IPS-NIHi7 (cell line): ENCODE results near the gene CDK6.

Source experiments
- DNase-seq: peaks from one replicate; pipeline ENCODE4 v3.0.0; 2012; ENCODE audit warnings: mixed read lengths; ENCODE audit errors: extremely low spot score

The CDK6 gene

DNA sequence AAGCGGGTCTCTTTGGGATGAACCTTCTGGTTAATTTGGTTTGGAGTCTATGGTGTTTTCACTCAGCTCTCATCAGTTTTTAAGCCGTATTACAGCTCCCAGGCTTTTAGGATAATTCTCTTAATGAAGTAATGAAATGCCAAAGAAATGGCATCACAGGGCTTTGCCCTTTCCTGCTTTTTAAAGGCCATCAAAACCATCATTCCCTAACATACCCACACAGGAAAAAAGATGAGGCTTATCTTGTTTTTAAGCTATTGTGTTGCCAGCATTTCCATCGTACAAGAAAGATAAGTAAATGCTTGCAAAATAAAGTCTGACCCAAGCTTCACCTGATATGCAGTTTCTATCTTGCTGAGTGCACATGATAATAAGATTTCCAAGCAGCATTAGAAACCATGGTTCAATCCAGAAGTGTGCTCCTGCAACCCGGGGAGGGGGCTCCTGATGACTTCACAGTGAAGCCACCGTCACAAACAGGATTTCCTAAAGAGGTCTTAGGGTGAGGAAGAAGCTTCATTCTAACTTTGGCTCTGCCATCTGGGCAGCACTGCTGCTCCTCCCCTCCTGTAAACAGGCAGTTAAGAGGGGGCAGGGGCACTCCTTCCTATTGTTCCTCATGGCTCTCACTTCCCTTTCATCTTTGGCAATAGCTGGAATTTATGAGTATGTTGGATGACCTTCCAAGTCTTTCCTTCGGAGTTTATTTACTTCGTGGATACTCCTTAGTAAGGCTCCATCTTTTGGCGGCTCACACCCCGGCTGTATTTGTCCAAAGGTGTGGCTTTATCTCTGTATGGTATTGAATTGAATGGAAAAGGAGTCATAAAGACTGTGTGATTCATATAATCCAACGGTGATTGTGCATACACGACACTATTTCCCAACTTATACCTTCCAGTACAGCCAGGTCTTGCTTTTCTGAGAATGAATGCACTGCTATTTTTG lies 191.0 kb downstream of the CDK6 start:
- no peak for DNase-seq

DNA sequence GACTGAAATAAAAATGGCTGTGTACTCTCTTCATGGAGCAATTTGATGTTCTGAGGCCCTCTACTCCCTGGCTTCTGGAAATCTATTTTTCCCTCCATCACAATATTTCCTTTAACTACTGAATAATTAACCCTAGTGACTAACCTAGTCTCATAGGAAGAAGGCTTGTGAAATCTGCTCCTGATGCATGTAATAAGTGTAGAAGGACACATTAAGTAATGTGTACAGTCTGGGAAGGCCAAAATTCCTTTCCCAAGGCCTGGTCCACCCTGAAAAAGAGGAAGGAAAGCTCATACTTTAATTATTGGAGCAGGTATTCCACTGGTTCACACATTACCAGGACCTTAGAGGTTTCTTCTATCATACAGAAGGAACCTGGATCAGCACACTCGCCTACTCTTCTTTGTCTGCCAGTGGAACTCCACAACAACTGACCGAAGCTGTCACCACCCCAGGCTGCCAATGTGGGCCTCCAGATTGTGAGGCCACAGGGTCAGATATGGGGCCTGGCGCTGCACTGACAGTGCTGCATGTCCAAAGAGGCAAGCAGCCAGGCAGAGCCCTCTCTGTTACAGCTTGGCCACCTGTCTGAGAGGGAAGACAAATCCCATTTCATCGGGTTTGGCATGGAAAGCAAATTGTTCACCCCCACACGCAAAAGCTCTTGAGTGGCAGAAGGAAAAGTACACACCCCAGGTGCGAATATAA lies 191.8 kb downstream of the CDK6 start:
- no peak for DNase-seq

DNA sequence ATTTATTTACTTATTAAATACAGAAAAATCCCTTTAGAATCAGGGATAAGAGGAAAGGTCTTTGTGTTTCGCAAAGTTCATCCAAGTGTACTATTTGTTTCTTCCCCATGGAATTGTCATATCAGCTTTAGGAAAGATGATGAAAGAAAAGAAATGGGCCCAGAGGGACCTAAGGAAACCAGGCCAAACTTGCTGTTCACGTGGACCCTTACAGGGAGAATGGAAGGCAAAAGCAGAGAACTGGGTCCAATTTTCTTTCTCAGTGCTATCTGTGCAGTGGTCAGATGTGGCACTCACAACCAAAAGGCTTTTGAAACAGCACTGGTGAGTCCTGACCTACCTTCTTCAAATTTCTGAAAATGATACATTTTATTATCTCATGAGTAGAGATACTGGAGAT lies 192.6 kb downstream of the CDK6 start:
- no peak for DNase-seq

DNA sequence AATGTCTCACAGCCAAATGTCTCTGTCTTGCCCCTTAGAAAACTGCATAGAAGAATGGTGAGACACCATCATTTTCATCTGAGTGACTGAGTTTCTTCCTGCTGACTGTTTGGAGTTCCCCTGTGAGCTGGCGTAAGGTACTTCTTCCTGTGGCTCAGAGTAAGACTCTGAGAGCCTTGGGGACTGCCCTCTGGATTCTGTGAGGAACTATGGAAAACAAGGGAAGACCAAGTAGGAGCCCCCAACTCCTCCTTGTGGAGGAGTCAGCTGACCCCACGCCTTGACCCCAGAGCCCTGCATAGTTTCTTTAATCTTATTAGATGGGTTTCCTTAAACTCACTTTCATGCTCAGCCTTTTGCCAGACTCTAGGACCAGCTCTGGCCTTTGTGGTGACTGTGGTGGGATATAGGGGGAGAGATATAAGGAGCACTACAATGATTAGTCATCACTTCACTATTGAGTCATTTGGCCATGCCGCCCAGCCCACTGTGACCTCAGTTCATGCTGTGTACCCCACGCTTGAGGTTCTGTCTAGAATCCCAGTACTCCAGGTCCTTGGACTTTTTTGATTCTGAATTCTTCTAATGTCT lies 194.4 kb downstream of the CDK6 start:
- no peak for DNase-seq

DNA sequence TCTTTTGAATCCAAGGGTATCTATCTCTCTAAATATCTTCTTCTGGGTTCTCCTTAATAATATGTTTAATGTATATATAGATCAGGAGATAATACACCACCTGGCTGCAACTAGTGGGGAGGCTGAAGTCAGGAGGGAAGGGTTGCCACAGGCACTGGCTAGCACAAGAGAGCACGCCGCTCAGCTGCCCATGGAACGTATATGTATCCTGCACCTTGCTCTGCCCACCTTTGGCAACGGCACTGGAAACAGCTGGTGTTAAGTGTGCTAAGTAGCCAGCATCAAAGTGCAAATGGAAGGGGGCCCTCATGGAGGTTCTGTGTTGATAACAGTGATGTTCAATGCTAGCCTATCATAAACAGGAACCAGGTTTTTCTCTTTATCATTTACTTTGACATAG lies 196.4 kb downstream of the CDK6 start:
- DNase-seq, result no peak

DNA sequence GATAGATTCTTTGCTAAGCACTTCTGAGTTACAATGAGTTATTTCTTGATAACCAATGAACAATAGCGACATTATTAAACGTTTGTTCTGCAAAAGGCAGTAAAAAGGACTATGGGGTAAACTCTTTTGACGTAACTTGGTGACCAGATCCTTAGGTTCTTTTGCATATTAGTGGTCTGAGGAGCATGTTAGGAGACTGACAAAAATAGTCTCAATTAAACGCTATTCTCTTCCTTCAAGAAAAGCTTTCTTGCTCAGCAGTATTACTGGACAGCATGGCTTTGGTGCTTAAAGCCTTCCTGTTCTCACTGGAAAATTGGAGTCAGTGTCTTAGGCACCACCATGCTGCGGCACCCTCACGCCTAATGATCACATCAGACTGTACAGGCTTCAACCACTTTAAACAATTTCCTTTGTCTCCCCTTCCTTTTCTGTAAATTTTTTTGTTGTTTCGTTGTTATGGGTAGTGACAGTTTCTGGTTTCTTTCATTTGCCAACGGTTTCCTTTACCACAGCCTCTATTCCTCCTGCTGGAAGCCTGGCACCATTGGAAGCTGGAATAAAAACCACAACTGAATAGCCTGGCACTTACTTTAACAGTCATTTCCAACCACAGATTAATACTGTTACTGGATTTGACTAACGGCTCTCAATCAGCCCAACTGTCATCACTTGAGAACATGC lies 197.0 kb downstream of the CDK6 start:
- DNase-seq, result no peak

DNA sequence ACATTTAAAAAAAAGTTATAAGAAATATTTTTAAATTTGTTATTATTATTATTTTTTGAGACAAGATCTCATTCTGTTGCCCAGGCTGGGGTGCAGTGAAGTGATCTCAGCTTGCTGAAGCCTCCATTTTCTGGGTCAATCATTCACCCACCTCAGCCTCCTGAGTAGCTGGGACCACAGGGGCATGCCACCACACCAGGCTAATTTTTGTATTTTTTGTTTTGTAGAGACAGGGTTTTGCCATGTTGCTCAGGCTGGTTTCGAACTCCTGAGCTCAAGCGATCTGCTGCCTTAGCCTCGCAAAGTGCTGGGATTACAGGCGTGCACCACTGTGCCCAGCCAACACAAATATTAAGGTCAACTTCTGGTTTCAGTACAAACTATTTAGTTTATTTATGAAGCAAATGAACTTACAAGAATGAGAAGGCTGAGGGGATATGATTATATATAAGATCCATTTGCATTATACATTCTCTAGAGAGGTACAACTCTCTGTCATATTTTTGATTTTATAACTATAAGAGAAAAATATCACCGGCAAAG lies 200.3 kb downstream of the CDK6 start:
- no peak for DNase-seq

DNA sequence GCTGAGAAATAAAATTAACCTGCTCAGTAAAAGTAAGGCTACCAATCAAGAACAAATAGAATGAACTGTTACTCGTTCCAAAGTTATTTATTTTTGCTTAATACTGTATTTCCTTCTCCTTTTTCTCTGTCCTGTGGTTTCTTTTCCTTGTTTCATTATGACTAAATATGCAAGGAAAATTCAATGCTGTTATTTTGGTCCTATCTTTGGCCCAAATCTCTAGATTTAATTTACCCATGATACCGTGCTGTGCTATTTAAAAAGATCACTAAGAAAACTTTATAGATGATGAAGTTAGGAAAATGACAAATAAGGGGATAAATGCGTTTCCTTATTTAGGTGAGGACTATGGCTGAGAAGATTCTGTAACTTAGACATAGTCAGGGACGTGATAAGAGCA lies 200.8 kb downstream of the CDK6 start:
- DNase-seq, result no peak

DNA sequence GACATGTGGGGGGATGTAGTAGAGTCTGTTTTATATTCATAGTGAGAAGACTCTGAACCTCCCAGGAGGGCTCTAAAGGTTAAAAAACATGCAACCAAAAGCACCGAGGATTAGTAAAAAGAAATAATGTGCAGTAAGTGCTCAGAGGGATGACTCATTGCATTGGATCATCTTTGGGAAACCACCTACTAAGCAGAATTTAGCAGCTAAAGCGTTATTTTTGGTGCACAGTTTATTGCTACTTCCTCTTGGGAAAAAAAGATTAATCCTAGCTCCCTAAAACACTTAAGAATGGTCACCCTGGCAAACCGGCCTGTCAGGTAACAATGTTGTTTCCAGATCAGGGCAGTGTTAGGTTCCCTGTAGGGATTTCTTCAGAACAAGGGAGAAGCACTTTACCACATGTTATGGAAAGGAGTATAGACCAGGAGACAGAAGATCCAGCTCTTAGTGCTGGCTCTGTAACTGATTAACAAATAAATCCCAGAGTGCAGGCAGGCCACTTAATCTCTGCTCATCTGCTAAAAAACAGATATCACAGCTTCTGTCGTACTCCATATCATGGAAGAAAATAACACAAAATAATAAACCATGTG lies 201.4 kb downstream of the CDK6 start:
- DNase-seq, result no peak

DNA sequence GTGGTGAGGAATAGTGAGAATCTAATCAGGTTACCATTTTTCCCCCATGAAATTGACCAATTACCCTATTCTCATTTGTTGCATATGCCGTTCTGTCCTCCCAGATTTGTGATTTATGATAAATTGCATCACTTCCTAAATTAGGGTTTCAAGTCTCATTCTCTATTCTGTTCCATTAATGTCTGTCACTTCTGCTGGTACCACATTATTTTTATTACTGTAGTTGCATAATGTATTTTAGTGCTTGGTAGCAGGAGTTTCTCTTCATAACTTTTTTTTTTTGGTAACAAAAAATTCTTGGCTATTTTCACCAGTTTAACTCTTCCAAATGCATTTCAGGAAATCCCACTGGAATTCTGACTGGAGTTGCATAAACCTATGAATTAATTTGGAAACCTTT lies 202.2 kb downstream of the CDK6 start:
- no peak for DNase-seq

DNA sequence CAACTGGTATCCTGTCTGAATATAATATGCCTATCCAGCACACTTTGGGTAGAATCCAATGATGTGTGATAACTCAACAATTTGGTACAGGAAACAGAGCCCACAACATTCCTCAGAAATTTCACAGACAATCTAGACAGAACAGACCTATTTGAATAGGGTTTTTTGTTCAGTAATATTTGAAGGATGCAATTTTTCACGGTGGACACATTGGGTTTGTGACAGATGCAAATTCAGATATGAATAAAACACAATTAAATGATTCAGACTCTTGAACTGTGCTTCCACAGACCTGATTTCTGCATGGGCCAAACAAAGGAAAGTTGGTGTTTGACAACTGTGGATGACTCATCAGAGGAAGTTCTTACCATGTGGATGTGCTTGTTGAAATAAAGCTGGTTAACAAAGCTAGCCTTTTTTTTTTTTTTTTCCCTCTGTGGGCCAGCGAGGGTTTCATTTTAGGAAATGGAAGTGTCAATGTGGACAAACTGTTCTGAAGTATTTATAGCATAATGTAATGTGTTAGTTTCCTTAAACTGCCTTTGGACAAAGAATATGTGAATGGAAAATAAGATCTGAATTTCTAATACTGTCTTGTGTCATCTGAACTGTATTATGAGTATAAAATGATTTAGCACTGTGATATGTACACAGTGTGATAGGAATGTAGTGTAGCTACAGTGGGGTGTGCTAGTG lies 203.0 kb downstream of the CDK6 start:
- no peak for DNase-seq

DNA sequence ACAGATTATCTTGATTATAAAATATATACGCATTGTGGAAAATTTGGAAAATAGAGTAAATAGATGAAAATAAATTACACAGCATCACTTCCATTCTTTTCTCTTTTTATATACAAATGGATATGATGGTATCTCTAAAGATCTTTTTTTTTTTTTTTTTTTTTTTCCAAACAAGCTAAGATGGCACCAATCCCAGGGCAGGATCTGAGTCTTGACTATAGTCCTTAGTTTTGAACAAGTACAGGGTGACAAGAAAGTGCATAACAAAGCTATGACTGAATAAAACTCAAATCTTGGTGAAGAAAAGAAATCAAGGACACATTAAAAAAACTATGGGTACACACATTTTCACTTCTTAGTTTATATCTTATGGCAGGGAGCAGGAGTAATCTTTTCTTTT lies 203.6 kb downstream of the CDK6 start:
- DNase-seq, result no peak

DNA sequence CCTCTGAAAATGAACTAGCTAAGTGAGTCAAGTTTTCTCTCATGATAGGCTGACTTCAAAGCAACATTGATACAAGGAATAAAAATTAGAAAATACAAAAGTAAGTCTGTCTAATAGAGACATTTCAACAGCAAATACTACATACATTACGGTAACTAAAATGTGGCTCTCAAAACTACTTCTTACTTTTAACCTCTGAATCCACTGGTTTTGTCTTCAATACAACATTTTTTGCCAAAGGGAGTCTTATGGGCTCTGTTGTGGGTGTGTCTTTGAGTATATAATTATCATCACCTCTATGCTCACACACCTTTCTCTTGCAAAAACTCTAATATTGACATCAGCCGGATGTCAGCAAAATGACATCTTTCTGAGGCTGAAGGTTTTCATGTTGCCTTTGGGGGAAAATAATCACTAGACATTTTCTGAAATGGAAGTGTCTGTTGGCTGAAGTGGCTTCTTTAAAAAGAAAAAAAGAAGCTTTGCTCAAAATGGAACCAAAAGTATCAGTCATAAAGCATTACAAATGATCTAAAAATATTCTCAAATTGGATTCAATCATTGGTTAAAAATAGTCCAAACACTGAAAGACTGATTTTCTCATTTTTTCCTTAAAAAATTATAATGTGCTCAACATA lies 204.4 kb downstream of the CDK6 start:
- no peak for DNase-seq

DNA sequence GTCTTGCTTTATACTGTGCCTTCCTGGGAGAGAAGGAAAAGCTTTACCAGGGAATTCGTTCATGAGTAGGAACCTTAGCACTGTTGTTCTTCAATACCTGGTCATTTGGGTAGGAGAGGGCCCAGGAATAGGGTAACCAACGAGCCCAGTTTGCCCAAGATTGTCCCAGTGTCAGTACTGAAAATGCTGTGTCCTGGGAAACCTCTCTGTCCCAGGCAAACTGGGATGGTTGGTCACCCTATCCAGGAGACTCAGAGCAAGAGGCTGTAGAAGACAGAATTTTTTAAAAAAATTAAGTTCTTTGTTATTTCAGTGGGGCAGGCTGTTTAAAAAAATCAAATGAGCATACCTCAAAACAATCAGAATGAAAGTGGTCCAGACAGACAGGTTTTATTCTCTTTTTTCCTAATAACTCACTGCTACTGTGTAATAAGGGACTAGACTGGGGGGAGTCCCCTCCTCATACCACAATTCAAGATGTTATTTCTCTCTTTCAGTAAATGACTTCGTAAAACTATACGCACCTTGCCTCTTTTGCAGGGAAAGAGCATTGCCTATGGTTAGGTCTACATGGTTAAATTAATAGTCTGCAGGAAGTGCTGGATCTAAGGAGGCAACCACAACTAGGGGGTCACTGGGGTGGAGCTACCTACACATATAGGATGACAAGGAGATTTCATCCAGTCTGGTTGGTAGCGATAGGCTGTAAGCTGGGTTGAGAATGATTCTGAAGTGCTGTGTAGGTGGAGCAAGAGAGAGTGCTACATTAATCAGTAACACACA lies 205.1 kb downstream of the CDK6 start:
- DNase-seq, result no peak

DNA sequence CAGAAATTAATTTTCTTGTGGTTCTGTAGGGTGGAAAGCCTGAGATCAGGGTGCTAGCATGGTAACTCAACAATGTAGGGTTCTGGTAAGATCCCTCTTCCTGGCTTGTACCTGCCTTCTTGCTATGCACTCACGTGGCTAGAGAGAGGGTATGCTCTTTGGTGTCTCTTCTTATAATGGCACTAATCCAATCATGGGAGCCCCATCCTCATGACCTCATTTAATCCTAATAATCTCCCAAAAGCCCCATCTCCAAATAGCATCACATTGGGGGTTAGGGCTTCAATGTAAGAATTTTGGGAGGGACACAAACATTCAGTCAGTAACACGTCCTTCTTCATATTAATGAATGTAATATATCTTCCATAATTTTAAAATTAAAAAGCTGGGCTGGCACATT lies 206.6 kb downstream of the CDK6 start:
- no peak for DNase-seq

DNA sequence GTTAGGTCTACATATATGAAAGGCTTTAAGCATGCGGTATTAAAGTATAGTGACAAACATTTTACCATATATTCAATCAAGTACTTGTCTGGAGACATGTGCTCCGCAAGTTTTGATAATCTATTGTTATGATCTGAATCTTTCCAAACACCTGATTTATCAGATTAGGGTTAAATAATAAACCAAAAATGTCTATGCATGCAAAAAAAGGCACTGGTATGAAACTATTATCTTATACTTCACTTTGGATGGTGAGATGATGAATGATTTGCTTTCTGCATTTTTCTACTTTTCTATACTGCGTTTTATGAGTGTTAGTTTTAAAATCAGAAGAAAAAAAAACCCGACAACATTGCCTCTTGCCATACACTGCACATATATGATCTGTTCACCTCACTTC lies 208.4 kb downstream of the CDK6 start:
- no peak for DNase-seq

DNA sequence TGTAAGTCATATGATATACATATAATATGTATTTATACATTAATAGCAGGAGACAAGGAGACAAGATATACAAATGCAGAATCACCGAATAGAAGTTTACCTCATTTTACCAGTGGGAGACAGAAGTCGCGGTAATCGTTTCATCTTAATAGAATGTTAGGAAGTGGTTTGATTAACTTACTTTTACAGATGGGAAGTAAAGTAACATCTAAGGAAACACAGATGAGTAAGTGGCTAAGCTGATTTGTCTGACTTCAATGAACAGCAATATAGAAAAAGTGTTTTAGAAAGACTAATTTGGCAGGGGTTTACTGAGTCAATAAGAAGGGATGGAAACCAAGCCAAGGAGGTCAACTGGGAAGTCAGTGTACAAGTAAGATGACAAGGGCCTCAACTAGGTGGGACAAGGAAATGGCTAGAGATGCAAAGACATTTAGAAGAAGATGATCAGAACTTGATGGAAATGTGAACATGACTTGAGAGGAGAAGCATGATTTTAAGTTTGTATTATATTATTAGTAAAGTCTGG lies 210.0 kb downstream of the CDK6 start:
- DNase-seq, result no peak

DNA sequence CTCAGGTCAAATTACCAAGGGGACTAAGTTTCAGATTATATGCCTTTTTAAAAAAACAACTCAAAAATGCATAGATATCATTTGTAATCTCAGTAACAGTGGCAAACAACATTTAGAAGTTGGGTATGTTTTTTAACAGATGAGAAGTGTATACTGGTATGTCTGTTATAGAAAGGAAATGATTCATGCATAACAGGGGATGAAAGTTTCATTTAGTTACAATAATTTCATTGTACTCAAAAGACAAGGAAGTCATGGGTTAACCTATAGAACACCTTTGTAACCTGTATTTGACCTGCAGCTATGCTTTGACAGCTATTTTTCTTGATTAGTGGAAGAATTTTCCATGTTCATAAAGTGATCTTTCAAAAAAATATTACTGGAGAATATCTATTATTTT lies 210.8 kb downstream of the CDK6 start:
- no peak for DNase-seq

DNA sequence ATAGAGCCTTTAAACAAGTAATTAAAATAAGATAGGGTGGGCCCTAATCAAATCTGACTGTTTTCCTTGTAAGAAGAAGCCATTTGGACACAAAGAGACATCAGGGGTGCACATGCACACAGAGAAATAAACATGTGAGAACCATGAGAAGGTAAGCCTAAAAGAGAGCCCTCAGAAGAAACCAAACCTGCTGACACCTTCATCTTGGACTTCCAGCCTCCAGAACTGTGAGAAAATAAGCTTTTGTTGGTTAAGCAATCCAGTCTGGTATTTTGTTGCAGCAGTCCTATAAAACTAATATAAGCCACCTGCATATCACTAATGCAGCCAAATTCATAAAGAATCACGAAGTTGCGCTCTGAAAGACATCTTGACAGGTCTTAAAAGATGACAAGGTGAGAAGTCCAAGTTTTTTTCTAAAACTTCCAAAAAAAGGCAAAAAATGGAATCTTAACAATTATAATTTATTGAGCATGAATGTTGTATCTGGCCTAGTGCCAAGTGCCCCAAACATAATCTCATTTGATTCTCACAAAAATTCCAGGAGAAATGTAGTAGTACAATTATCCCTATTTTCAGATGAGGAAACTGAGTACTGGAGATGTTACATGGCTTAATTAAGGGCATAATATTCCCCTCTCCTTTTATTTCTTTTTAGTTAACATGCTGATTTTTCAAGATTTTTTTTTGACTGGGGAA lies 211.9 kb downstream of the CDK6 start:
- no peak for DNase-seq
